GM21423 (cell line): ENCODE data around the gene GTF2F1.
"Not testable (repeated sequence)": the region's sequence is repeated elsewhere in the genome, so short reads cannot be mapped to it uniquely, and the experiment has no call there.

ENCODE experiments used
- ATAC-seq: cut with Tn5 transposase; IDR thresholded peaks from one replicate; pipeline ENCODE4 v1.9.1; 2021; ENCODE audit warnings: mild to moderate bottlenecking, moderate library complexity; ENCODE audit not compliant: unreplicated experiment

The GTF2F1 gene

GRCh38 chr19:6393074-6393982 lies at the start of gene GTF2F1:
GTF2F1 (minus strand) TSS chr19:6393164; CDS start chr19:6392995, 169 bp downstream.
- ATAC-seq = peak; percentile 83

- no peak for ATAC-seq
Measured at GRCh38 chr19:6442087-6442688, 49.2 kb upstream of the GTF2F1 start.

DNA sequence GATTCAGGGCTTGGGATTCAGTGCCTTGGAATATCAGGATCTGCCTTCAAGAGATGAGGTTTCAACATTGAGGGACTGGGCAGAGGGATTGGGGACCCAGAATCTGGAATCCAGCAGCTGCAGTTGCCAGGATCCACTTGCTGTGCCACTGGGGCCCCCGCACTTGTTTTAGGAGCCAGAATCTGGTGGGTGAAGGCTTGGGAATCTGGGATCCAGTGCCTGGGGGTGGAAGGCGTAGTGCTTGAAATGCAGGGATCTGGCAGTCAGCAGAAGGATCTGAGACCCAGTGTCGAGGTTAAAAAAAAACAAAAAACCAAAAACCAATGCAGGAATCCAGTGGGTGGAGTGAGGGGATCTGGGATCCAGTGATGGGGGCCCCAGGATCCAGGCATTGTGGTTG lies 47.9 kb upstream of the GTF2F1 start:
- no peak for ATAC-seq

GRCh38 chr19:6439743-6440142 lies 46.8 kb upstream of the GTF2F1 start:
- ATAC-seq = no peak

- ATAC-seq = no peak
Measured at GRCh38 chr19:6433663-6434062, 40.7 kb upstream of the GTF2F1 start, which contains the start of gene SLC25A41. SLC25A41 (minus strand) TSS chr19:6433763; CDS start chr19:6433693, 70 bp downstream.

GRCh38 chr19:6433165-6433564 lies 40.2 kb upstream of the GTF2F1 start:
- no peak for ATAC-seq

DNA sequence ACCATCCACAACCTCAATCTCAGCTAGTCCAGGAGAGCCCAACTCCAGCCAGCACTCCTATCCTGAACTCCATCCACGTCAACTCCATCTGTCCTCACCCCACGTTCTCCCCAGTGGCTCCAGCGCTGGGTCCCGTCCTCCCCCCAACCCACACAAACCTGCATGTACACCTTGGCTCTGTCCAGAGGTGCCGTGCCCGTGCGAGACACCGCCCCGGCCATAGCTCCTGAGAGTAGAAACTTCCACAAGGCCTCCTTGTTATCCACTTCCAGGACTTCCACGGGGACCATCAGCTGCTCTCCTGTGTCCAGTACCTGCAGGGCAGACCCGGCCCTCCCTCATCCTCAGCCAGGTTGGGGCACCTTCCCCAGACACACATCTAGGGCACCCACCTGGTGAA lies 38.9 kb upstream of the GTF2F1 start:
- ATAC-seq = no peak

- ATAC-seq = no peak
Measured at GRCh38 chr19:6429419-6430221, 36.7 kb upstream of the GTF2F1 start.

DNA sequence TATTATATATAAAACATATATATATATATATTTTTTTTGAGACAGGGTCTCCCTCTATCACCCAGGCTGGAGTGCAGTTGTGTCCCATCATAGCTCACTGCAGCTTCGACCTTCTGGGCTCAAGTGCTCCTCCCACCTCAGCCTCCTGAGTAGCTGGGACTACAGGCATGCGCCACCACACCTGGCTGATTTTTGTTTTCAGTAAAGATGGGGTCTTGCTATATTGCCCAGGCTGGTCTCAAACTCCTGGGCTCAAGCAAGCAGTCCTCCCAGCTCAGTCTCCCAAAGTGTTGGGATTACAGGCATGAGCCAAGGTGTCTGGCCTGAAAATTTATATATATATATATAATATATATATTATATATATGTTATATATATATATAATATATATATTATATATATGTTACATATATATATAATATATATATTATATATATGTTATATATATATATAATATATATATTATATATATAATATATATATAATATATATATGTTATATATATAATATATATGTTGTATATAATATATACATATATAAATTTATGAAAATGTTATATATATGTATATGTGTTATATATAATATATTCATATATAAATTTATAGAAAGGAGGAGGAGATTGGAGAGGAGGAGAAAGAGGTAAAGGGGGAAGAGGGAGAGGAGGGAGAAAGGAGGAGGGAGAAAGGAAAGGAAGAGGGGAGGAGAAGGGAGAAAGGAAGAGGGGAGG lies 35.9 kb upstream of the GTF2F1 start:
- not testable (repeated sequence) for ATAC-seq

DNA sequence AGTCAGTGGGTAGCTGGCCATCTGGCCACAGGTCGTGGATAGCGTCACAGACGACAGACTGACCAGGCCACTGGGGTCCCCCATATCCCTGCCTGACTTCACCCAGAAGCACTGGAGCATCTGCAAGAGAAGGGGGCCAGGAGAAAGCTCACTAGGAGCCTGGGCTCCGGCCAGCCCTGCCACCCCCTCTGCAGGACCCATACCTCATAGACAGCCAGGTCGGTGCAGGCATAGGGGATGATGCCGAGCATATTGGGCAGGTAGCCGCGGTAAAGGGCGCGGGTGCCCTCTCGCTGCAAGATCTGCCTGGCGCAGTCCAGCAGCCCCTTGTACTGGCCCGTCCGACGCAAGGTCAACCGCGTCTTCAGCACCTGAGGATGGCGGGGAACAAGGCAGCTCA lies 34.2 kb upstream of the GTF2F1 start:
- no peak for ATAC-seq

- no peak for ATAC-seq
Measured at GRCh38 chr19:6425732-6426620, 33.0 kb upstream of the GTF2F1 start.

- peak; percentile 85 for ATAC-seq
Measured at GRCh38 chr19:6424939-6425731, 32.2 kb upstream of the GTF2F1 start.

DNA sequence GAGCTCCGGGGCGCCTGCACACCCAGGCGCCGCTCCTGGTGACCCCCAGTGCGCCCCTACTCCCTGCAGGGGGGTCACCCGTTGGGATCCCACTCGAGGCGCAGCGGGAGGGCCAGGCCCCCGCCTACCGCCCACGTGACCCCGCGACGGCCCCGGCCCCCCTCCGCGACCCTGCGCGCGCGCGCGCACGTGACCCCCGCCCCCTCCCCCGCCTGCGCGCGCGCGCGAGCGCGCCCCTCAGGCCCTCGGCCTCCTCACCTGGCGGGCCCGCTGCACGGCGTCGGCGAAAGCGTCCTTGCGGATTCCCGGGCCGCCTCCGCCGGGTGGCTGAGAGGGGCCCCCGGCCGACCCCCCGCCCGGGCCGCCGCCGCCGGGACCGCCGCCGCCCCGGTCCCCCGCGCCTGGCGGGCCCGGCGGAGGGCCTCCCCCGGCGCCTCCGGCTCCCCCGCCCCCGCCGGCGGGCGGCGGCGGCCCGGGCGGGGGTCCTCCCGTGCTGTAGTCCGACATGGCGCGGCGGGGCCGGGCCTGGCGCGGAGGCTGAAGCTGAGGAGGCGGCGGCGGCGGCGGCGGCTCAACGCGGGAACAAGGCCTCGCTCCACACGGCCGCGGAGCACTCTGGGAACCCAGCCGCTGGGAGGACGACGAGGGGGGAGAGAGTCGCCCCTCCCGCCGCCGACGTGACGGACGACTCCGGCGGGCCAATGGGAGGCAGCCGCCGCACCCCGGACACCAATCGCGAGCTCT lies 31.4 kb upstream of the GTF2F1 start, which contains the start of gene KHSRP:
Gene KHSRP (minus strand): TSS at position 617 of the 744 bp plus-strand sequence. CDS start 110 bp downstream, at position 507.
- no peak for ATAC-seq

GRCh38 chr19:6423499-6424194 lies 30.7 kb upstream of the GTF2F1 start:
- ATAC-seq = no peak

- ATAC-seq = no peak
Measured at GRCh38 chr19:6421075-6422014, 28.4 kb upstream of the GTF2F1 start.

- ATAC-seq = no peak
Measured at GRCh38 chr19:6418562-6418932, 25.6 kb upstream of the GTF2F1 start.
